Fibroblast of skin of right biceps (primary cell): ENCODE measurements around the gene CPEB2.

ENCODE experiments used
- DNase-seq: peaks from one replicate; pipeline ENCODE4 v3.0.0-alpha.2; 2013

The CPEB2 gene

DNA sequence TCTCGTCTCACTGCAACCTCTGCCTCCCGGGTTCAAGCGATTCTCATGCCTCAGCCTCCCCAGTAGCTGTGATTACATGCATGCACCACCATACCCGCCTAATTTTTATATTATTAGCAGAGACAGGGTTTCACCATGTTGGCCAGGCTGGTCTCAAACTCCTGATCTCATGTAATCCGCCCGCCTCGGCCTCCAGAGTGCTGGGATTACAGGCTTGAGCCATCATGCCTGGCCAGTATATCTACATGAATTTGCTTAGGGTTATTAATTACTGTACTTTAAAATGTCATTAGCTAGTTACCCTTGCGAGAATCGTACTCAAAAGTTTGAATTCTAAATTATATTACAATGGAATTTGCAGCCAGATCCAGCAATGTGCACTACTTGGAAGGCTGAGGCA, 8.9 kb downstream of the CPEB2 start:
- DNase-seq = no peak

DNA sequence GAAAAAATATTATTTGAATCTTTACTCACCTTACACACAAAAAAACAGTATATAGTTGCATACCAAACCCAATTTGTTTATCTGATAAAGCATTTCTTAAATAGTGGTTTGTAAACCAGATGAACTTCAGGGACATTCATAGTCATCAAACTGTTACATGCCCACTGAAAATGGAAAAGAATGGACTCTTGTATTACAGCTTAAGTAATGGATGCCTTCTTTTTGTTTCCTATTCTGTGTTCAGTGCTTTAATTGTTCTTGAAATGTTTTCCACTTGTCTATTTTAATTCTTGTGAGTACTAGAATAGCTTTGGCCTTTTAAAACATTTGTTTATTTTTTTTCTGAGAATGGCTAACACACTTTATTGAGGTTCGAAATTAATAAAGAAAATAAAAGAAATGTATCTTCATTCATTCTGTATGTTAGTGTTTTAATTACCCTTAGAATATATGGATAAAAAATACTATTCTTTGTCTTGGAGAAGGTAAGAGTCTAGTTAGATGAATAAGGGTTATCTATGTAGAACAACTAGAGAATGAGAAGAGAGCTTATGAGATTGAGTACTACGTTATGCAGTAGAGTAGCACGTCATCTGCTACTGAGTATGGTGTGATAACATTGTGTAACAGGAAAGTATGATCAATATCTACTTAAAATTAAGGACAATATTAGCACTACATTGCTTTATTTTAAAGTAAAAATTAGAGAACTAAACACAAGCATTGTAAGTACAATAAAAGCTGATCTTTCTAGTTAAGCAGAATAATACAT, 9.9 kb downstream of the CPEB2 start:
- DNase-seq = no peak

DNA sequence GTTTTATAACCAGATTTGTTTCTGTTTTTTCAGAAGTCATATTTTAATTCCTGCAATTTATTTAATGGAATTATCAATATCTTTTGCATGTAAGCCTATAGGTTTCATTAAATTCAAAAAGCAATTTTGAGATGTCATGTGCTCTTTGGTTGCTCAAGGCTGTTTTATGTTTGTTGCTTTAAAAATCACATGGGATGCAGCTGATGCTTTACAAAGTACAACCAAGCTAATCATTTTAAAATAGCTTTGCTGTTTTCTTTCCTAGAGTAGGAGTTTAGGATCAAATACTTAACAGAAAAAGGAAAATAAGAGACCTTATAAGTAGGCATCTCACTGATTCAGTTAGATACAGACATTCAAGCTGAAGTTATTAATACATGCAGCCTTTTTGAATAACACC, 11.3 kb downstream of the CPEB2 start:
- DNase-seq = no peak

DNA sequence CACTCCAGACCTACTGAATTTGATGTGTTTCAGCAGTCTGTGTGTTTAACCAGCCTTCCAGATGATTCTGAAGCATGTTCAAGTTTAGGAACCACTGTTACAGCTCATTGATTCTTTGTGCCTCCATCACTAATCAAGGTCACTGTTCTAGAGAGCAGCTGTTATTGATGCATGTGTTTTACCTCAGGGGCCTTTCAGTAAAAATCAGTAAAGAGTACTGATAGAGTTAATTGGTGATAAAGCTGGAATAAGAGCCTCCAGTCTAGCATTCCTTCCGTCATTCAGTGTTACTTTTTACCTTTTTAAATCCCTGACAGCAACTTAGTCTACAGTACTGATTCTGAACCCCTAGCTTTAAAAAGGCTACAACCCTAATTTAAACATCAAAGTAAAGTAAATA, 12.9 kb downstream of the CPEB2 start:
- no peak for DNase-seq

DNA sequence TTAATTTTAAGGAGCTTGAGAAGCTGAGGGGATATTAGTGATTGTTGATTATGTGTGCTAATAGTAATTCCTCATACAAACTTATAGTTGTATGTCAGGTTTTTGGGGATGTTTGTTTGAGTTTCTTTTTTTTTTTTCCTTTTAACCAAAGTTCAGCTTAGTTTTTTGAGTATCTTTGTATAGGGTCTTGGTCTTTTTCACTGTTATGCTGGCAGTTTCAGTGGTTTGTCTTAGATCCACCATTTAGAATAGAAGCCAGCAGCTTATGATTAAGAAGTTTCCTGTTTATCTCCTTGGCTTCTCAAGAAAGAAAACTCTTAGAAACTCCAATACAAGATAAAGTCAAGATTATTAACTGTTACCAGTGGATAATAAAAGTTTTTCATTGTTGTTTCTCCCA, 16.1 kb downstream of the CPEB2 start:
- no peak for DNase-seq

DNA sequence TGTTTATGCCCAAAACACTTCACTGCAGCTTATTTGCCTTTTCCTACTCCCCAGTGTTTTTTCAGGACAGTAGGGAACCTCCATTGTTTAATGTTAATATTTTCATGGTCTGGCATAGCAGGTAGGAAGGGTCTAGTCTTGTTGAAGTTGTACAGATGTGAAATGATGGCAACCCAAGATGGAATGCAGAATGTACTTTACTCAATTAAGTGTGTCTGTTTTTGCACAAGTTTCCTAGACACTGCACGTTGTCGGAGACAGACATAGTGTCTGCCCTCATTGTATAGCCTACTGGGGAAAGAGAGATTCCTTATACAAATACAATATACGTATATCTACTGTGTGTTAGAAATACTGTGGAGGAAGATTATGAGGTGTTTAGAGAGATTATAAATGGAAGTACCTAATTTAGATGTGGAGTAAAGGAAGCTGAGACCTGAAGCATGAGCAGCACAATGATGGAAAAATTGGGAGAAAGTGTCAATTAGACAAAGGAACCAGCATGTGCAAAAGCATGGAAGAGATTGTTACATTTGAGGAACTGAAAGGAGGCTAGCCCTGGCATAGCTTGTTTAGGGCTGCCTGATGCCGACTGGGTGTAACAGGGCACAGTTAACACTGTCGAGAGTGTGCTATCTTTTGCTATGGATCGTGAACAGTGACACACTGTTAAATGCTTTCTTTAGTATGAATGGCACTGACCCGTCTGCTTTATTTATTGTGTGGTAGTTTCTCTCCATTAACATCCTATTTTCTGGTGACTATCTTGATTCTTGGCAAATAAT, 18.4 kb downstream of the CPEB2 start:
- DNase-seq = no peak

DNA sequence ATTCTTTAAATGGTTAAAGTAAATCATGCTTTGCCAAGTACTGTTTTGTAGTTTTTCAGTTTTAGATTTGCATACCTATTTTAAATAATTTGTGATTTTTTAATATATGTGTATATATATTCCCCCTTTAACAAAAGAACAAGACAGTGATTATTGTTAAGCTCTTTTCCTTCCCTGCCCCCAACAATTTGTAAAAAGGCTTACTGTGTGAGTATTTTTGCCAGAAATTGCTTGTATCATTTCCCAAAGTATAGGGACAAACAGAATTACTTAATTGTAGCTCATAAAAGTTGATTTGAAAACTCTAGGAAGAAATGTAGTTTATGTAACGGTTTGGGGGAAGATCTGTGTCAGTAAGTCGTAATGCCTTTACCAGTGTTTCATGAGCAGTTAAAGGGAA, 19.0 kb downstream of the CPEB2 start:
- DNase-seq = no peak

DNA sequence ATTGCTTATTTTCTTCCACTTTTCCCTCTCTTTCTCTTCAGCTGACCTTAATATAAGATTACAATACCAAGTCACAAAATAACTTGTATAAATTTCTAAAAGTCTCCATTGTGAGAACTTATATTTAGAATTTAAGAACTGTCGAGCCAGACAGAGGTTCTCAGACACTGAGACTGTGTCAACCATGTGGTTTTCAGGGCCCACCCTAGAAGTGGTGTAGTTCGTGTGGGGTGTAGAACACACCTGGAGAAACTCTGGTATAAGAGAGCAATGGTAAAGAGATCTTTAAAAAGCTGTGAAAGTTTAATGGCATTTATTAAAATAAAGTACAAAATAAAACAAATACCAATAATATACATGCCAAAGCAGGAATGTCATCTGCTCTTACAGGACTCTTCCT, 19.7 kb downstream of the CPEB2 start:
- no peak for DNase-seq

DNA sequence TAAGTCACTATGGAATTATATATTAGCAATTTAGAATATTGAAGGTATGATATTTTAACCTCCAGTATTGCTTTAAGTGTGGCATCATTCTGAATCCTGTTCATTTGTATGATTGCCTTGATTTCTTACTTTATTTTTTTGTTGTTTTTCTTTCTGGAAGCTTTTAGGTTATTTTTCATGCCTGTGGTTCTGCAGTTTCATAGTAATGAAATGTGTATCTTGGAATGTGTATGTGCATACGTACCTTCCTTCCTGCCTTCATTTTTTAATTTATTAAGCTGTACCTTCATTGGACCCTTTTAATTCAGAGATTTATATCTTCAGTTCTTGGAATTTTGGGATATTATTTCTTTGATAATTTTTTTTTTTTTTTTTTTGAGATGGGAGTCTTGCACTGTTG, 22.1 kb downstream of the CPEB2 start:
- peak; percentile 42 for DNase-seq

DNA sequence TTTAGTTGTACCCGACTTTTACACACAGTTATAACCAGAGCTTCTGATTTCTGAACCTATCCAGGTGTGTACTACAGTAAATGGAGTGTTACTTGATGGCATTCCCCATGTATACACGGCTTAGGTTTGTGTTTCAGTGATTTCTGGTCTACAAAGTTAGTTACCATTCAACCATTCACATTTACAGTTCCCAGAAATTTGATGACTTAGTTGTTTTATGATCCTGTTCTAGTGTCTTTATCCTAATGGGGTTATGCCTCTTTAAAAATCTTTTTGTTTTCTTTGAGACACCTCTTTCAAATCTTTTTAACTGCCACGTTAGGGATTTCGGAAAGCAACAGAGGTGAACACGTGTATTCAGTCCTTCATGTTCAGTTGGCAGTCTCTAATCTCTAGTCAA, 23.4 kb downstream of the CPEB2 start:
- no peak for DNase-seq

DNA sequence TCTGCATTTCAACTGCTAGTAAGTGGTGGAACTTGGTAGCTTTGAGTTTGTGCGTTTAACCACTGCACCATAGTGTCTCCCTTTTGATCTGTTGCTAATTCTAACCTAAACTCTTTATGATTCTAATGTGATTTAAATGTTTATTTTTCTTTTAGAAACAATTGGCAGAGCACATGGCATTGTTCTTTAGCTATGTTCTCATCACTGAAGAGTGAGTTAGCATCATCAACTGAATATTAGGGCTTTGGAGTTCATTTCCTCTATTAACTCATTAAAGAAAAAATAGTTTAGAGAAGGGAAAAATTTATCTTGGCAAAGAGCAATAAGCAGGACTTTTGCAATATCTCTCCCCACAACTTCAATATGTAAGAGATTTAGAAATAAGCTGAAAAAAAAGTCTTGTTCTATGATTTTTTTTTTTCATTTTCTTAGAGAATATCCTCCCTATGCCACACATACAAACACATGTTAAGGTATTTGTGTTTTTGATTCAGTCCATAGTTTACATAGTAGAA, 25.7 kb downstream of the CPEB2 start:
- DNase-seq = no peak

DNA sequence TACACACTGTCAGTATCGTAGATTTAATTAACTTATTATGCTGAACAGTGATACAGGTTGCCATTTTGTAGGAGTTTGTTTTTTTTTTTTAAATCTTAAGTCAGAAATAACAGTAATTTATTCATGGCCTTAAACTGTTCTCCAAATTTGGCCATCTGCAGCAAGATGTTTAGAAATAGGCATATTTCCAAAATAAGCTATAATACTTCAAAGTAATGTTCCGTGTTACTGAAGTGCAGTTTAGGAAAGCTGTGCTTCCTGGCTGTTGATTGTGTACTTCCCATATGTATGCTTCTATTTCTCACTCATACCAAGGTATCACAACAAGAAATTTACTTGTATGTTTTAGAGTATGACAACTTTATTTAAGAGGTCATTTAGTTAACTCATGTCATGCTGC, 28.9 kb downstream of the CPEB2 start:
- no peak for DNase-seq

DNA sequence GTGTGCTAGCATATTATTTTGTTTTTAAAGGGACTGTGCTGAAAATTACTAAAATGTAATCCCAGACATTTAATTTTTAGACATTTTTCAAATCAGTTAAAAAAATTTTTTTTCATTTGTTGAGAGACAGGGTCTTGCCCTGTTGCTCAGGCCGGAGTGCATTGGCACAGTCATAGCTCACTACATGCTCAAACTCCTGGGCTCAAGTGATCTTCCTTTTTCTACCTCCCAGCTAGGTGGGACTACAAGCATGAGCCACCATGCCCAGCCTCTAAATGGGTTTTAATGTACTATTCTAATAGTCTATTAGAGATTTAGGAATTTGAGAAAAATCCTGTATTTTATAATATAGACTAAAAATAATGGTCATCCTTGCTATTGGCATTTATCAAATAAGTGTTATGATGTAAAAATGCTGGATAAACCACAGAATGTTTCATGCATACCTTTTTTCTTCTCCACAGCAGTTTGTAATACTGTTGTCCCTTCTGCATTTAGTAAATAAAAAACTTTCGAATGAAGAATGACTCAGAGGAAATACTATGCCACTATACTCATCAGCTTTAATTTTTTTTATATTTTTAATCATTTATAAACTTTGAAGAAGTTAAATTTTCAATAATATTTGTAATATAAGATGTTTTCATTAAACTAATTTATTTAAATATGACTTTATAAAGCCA, 29.9 kb downstream of the CPEB2 start:
- DNase-seq = peak; percentile 51

DNA sequence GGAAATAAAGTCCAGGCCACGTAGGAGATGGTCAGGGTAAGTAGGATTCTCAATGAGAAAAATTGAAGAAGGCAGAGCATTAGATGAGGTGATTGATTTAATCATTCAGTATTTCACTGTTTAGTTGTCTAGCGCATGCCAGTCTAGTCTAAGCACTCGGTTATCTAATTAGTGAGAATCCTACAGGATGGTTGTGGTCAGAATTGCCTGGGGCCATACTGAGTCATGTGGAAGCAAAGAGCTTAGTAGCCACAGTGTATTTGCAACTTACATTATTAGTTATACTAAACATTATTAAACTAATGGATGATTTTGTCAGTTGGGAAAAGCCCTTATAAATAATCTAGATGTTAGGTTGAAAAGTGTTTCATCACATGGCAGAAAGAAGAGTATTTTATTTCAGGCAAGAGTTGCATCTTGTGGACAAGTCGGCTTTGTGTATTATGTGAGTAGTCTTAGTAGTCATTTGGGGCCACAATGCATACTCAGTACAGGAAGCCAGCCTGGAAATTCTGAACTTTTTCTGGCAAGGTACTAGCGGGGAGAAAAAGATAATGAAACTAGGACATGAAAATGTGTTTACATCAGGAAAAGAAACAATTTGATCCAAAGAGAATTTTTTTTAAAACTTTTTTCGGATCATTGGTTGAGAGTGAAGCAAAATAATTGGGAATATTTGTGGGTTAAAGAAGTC, 31.9 kb downstream of the CPEB2 start:
- peak; percentile 38 for DNase-seq

DNA sequence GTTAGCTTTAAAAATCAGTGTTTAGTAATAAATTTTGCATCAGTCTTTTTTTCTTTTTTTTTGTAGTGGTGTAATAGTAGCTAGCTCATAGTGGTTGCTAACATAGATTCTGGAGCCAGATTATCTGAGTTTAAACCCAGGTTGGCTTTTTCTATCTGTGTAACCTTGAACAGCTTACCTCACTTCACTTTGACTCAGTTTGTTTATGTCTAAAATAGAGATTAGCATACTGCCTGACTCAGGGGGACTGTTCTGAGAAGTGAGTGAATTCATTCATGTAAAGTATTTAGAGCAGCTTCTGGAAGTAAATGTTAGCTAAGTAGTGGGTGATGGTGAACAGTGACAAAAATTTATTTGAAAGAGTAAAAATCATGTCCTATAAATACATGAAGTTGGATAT, 32.9 kb downstream of the CPEB2 start:
- peak; percentile 33 for DNase-seq

DNA sequence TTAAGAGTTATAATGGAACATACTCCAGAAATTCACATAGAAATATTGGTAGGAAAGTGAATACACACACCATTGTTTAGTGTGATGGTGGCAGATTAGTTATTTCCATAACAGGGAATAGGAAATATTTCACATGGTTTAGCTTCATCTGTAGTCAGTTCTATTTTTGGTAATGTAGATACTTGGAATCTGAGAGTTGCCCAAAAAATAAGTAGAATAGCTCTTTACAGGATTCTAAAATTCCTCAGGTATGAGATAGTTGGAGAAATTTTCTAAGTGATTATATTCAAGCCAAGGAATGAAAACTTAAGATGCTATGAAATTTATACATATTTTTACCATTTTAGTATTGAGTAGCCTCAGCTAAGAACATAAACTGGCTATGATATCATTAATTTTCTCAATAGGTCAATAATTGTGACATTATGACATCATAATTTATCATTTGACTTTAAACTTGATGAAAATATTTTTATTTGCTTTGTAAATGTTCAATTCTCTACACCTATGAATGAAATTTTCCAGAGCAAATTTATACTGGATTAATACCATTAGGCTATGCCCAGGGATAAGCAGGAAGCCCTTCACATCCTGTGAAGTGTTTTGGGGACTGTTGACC, 35.8 kb downstream of the CPEB2 start:
- DNase-seq = peak; percentile 55

DNA sequence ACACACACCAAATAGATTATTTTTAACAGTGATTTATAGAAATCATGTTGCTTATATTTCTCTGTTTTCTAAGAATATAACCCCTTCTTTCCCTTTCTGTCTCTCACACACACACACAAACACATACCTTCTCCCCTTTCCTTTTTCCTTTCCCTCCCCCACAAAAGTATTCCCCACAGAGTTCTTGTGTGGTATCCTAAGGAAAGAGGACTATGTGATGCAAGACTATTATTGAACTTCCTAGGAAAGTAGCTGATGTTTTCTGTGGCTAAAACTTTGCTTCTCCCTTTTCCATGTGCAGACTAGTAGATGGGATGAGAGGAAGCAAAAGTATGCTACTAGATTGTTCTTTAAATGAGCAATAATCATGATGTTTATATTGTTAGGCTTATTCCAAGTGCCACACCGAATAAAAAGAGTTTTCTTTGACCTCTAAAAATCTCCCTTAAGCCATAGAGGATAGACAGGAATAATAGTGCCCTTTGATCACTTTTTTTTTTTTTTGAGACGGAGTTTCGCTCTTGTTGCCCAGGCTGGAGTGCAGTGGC, 38.7 kb downstream of the CPEB2 start:
- DNase-seq = peak; percentile 59

DNA sequence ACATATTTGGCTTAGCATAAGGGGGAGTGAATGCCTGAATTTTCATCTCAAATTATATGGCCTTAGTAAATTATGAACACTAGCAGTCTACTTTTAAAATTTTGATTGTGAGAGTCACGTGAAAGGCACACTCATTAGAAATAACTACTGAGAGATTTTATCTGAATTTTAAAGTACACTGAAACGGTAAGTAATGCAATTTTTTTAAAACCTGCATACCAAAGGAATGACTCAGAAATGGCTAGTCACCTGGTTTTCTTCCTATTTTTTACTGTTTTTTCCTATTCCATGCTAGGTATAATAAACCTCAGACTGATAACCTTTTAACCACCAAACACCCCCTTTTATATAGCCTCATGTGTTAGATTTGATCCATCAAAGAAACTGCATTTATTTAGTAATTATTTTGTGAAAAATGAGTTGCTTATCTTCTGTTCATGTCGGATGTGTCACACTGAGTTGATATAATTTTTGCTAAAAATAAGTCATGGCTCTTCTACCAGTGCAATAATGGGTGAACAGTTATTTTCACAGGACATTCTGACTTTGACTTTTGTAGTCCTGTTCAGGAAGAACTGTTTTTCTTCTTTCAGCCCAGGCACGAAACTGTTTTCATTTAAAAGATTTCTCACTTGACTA, 40.4 kb downstream of the CPEB2 start:
- peak; percentile 29 for DNase-seq

DNA sequence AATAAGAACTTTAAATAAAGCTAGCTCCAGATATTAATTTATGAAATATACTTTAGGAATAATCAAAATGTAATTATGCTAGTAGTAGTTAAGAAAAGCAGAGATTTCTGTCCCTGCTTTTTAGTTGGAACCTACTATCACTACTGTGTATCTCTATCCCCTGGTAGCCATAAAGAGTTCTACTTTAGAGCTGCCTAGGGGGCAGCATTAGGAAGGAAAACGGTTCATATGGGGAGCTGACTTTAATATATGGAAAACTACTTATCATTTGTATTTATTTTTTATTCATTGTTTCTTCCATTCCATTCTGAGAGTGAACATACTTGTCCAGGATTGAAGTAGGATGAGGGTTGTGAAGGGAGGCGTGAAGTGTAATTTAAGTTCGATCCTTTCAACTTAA, 40.9 kb downstream of the CPEB2 start:
- DNase-seq = no peak

DNA sequence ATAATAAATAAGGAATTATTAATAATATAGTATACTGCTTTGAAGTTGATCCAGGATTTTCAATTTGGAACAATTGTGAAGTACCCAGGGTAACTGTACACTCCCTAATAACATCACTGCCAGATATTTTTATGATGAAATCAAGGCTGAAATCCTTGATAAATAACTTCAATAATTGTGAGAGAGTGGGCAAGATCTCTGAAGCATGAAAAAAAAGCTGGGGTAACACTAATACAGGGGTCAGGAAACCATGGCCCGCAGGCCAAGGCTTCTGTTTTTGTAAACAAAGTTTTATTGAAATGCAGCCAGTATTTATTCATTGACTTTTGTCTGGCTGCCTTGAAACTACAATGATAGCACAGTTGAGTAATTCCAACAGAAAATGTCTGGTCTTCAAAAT, 41.6 kb downstream of the CPEB2 start:
- no peak for DNase-seq

DNA sequence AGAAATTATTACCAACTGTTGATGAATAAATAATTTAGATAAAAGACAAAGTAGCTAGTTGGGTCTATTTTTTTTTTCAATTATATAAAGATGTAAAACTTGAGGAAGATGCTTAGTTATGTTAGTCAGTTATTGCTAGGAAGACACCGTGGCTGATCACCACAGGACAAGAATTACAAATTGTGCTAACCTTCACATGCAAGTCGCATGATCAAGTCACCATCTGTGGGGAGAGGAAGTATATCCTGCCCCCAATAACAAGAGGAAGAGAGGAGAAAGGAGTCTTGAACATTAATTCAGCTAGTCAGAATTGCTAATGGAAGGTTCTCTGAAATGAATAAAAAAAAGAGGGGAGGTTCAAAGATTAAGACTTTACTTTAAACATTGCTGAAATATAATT, 52.3 kb downstream of the CPEB2 start:
- DNase-seq = no peak

DNA sequence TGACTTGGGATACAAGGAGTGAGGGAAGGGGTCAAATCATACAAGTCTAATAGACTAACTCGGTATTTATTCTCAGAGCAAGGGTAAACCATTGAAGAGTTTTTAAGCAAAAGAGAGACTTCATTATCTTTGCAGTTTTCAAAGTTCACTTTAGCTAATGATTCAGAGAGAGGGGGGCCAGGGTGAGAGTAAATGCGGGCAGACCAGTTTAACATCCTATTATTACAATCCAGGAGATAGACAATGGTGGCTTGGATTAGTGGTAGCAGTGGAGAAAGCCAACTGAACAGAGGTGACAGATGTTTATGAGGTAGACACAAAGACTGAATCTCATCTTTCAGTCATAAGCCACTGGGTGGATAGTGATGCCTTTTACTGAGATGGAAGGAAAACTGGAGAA, 57.9 kb downstream of the CPEB2 start:
- DNase-seq = no peak
